ENCODE measurements around the gene CDC7. TPM values are rescaled to one million over a fixed set of nuclear protein-coding genes. Genes with fewer than 3 reads are reported as not detected.

Gene CDC7
- total RNA-seq, 1 experiment from 2014 or later, result 24.5 TPM

GRCh38 chr1:91569411-91570119, 68.9 kb downstream of the CDC7 start:
- Histone ChIP-seq H4K20me1 (ENCODE audit: insufficient read depth) (no peaks in the 10 kb centered on the region), H3K4me1 (ENCODE audit: control insufficient read depth in 1 of 2, insufficient read depth in 2 of 2, low read length in 2 of 2) (peaks cover 0 to 27% of the 10 kb centered on the region in 2 experiments; a peak in 3 of 4 replicates), H3K4me3 (replicated peaks in 1 of 2; ENCODE audit: low read depth in 1 of 2, low read length in 2 of 2) (no peak overlapping the region), H3K9me3 (ENCODE audit: control insufficient read depth in 1 of 2, insufficient read depth in 1 of 2, low read depth in 1 of 2, low read length in 2 of 2) (no peaks in the 10 kb centered on the region; a peak in 1 of 4 replicates), H3K9me2 (ENCODE audit: insufficient read depth) (no peaks in the 10 kb centered on the region), H3K27ac (ENCODE audit: low read depth, low read length) (no peak overlapping the region), H3K4me2 (ENCODE audit: low read length) (peak overlapping the region; percentile 55), H3K9ac (ENCODE audit: low read length) (no peak overlapping the region), H2AFZ (ENCODE audit: low read depth, low read length, poor library complexity, severe bottlenecking) (peak overlapping the region; percentile 50), H3K27me3 (ENCODE audit: insufficient read depth, low read length) (no peaks in the 10 kb centered on the region), H3K36me3 (ENCODE audit: control insufficient read depth in 1 of 2, insufficient read depth in 2 of 2, low read length in 2 of 2) (no peaks in the 10 kb centered on the region), H3K79me2 (ENCODE audit: insufficient read depth, low read length) (no peaks in the 10 kb centered on the region)
- intact Hi-C loops (cut with micrococcal nuclease), result no loop called here
- POLR2A ChIA-PET, result interaction anchor here (0.6 kb wide), 1 partner anchor 9 kb away, joined by 5 read pairs; no protein-coding TSS in a partner anchor
- RAD21 ChIA-PET (ENCODE audit: low non-redundant PET in 1 of 2, low total read pairs in 2 of 2, uncharacterized antibody in 2 of 2, unreplicated experiment in 2 of 2), result no interaction called here
- CTCF ChIA-PET, result no interaction called here
- TF ChIP-seq SP1 (IDR thresholded peaks at IDR 0.05; ENCODE audit: low read depth) (0 out of 2 replicates have a peak, but pooled peaks have one; percentile 36), CBX3 (IDR thresholded peaks at IDR 0.05; ENCODE audit: low read depth) (peak; percentile 60; the same call in 1 of the 2 replicates), JUND (IDR thresholded peaks at IDR 0.05) (0 out of 2 replicates have a peak, but pooled peaks have one; percentile 19), MAX (IDR thresholded peaks at IDR 0.05) (peak; percentile 91), POLR2AphosphoS5 (IDR thresholded peaks at IDR 0.05; ENCODE audit: low read depth, low read length) (no peak), FOSL1 (IDR thresholded peaks at IDR 0.05; ENCODE audit: low read depth) (peak; percentile 27; the same call in 1 of the 2 replicates)
- BruUV-seq (replicated peaks), result no TSS peak
- peak; percentile 24 for DNase-seq (ENCODE audit: low read depth, low spot score)
- ATAC-seq, result peak; percentile 80

GRCh38 chr1:91570120-91570448, 69.4 kb downstream of the CDC7 start:
- ChIA-PET RAD21 (ENCODE audit: low non-redundant PET in 1 of 2, low total read pairs in 2 of 2, uncharacterized antibody in 2 of 2, unreplicated experiment in 2 of 2) (no interaction called here), CTCF (no interaction called here), POLR2A (no interaction called here)
- H3K27ac ChIP-seq (ENCODE audit: low read depth, low read length), result no peak overlapping the region
- H3K4me1 ChIP-seq (ENCODE audit: control insufficient read depth in 1 of 2, insufficient read depth in 2 of 2, low read length in 2 of 2), result peaks cover 0 to 27% of the 10 kb centered on the region in 2 experiments; a peak in 3 of 4 replicates
- no peak overlapping the region for H3K4me3 ChIP-seq (replicated peaks in 1 of 2; ENCODE audit: low read depth in 1 of 2, low read length in 2 of 2)
- H3K9me2 ChIP-seq (ENCODE audit: insufficient read depth), result no peaks in the 10 kb centered on the region
- H4K20me1 ChIP-seq (ENCODE audit: insufficient read depth), result no peaks in the 10 kb centered on the region
- TF ChIP-seq FOSL1 (IDR thresholded peaks at IDR 0.05; ENCODE audit: low read depth) (0 out of 2 replicates have a peak, but pooled peaks have one; percentile 12), POLR2AphosphoS5 (IDR thresholded peaks at IDR 0.05; ENCODE audit: low read depth, low read length) (no peak)
- H3K27me3 ChIP-seq (ENCODE audit: insufficient read depth, low read length), result no peaks in the 10 kb centered on the region
- ATAC-seq (no peak), DNase-seq (ENCODE audit: low read depth, low spot score) (no peak)
- H3K9me3 ChIP-seq (ENCODE audit: control insufficient read depth in 1 of 2, insufficient read depth in 1 of 2, low read depth in 1 of 2, low read length in 2 of 2), result no peaks in the 10 kb centered on the region
- intact Hi-C loops (cut with micrococcal nuclease), result no loop called here
- no peaks in the 10 kb centered on the region for H3K79me2 ChIP-seq (ENCODE audit: insufficient read depth, low read length)
- H3K36me3 ChIP-seq (ENCODE audit: control insufficient read depth in 1 of 2, insufficient read depth in 2 of 2, low read length in 2 of 2), result no peaks in the 10 kb centered on the region
- peak overlapping the region; percentile 50 for H2AFZ ChIP-seq (ENCODE audit: low read depth, low read length, poor library complexity, severe bottlenecking)
- no TSS peak for BruUV-seq (replicated peaks)
- H3K9ac ChIP-seq (ENCODE audit: low read length), result no peak overlapping the region
- H3K4me2 ChIP-seq (ENCODE audit: low read length), result peak overlapping the region; percentile 55

Measured in HCT116 (cell line).